H1 (cell line): ENCODE measurements around the gene APEX2. TPM values are rescaled to one million over a fixed set of nuclear protein-coding genes. Genes with fewer than 3 reads are reported as not detected.

Experiments
- JUN ChIP-seq: IDR thresholded peaks from 2 replicates; pipeline ENCODE4 v1.6.1; 2011; ENCODE audit warnings: low read depth, mild to moderate bottlenecking, improper control_type of control experiment, low read length
- polyA plus RNA-seq, 7 experiments: library from polyadenylated mRNA; depleted of rRNA in 3 of 7; stranded (reverse) in 5 of 7; unstranded in 2 of 7; fragments of >200 nt in 5 of 7; fragments of 200-250 nt in 2 of 7; gene quantifications; 1 replicate in 5 of 7; 2 replicates in 1 of 7; 4 replicates in 1 of 7; pipeline versions ENCODE4 v1.2.1 to v1.2.3, GENCODE V29; 2011 to 2013; ENCODE audit warnings: missing spikeins in 2 of 7, mixed read lengths in 2 of 7
- total RNA-seq: library from RNA; stranded (reverse); fragmentation: NEBNext Ultra II Directional; extraction: Animal tissue kit (Norgen Biotek cat#: 25700); gene quantifications from 2 replicates; pipeline ENCODE4 v1.2.1, GENCODE V29; 2021

APEX2 gene
- total and polyA plus RNA-seq, 2 of the 8 experiments (the other 6 are each of a cell fraction or from before 2014, with no cell fraction given) = 18.9 to 36.4 TPM

DNA sequence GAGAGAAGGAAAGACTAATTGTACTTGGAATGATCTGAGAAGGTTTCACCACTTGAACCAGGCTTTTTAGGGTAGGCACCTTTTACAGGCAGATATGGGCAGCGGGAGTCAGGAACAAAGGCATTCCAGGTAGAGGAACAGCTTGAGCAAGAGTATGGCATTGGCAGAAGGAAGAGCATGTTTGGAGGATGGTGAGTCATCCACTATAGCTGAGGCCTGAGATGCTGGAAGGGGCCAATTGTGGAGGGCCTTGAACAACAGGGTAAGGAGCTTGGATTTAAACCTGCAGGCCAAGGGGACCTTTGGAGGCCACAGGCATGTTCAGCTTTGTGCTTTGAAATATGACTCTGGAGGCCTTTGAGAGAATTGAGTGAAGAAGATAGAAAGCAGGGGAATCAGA lies 38.4 kb upstream of the APEX2 start (continued):
- no peak for TF ChIP-seq JUN
